ENCODE data around the gene CDH13. TPM values are rescaled to one million over a fixed set of nuclear protein-coding genes. Genes with fewer than 3 reads are reported as not detected.

The CDH13 gene
- total and polyA plus RNA-seq, 2 experiments from 2014 or later: 1.6 to 4.4 TPM

GRCh38 chr16:83040174-83040573, 413.4 kb downstream of the CDH13 start (continued):
- TF ChIP-seq ETS1 (IDR thresholded peaks at IDR 0.05) (no peak), ZNF114 (CRISPR knock-in tag; IDR thresholded peaks at IDR 0.05) (no peak), POLR2AphosphoS5 (IDR thresholded peaks at IDR 0.05; ENCODE audit: low read depth) (no peak), EZH2phosphoT487 (IDR thresholded peaks at IDR 0.05; ENCODE audit: unreplicated experiment) (no peak), NANOG (IDR thresholded peaks at IDR 0.05; ENCODE audit: borderline replicate concordance) (no peak), REST (IDR thresholded peaks at IDR 0.05; ENCODE audit: unreplicated experiment) (no peak), CTCF (conservative IDR thresholded peaks at IDR 0.05; ENCODE audit: low read depth in 2 of 2) (no peak), JUNB (IDR thresholded peaks at IDR 0.05; ENCODE audit: unreplicated experiment) (no peak), ZNF331 (CRISPR knock-in tag; IDR thresholded peaks at IDR 0.05; ENCODE audit: low read depth) (no peak), CREB1 (CRISPR knock-in tag; IDR thresholded peaks at IDR 0.05; ENCODE audit: low read depth) (no peak), EZH2 (IDR thresholded peaks at IDR 0.05; ENCODE audit: low read depth, unreplicated experiment) (no peak)

GRCh38 chr16:83044589-83044988, 417.8 kb downstream of the CDH13 start:
- H3K79me2 ChIP-seq (replicated peaks; ENCODE audit: insufficient read depth): no peaks in the 10 kb centered on the region
- peak; percentile 6 for DNase-seq (ENCODE audit: low spot score)
- peak; percentile 50 for ATAC-seq
- Mint-ChIP-seq H3K4me1 (0 out of 3 replicates have a peak, but pooled peaks cover 3% of the 10 kb centered on the region), H3K4me3 (no peak overlapping the region), H3K27ac (no peak overlapping the region), H3K27me3 (ENCODE audit: insufficient read depth, low read depth, poor library complexity) (peaks cover 3% of the 10 kb centered on the region), H3K9me3 (peaks cover 4% of the 10 kb centered on the region; the same call in 1 of the 3 replicates), H3K36me3 (ENCODE audit: low read depth) (no peaks in the 10 kb centered on the region; the same call in 2 of the 3 replicates)
- no peaks in the 10 kb centered on the region for H3K36me3 ChIP-seq (ENCODE audit: insufficient read depth)
- H3K27me3 ChIP-seq (ENCODE audit: insufficient read depth): no peaks in the 10 kb centered on the region
- no peaks in the 10 kb centered on the region for H3F3A ChIP-seq (replicated peaks; ENCODE audit: low read depth)
- H3K27ac ChIP-seq (ENCODE audit: low read depth): no peak overlapping the region
- H4K20me1 ChIP-seq (replicated peaks; ENCODE audit: insufficient read depth): no peaks in the 10 kb centered on the region
- peaks cover 3% of the 10 kb centered on the region; the same call in 1 of the 2 replicates for H3K9me2 ChIP-seq (ENCODE audit: insufficient read depth)
- no peak overlapping the region for H2AFZ ChIP-seq
- no peaks in the 10 kb centered on the region for H3K4me1 ChIP-seq (ENCODE audit: insufficient read depth)
- no peak overlapping the region for H3K4me3 ChIP-seq
- no peak overlapping the region for H3K4me2 ChIP-seq
- TF ChIP-seq POLR2AphosphoS5 (IDR thresholded peaks at IDR 0.05; ENCODE audit: low read depth) (no peak), JUNB (IDR thresholded peaks at IDR 0.05; ENCODE audit: unreplicated experiment) (no peak), ZNF114 (CRISPR knock-in tag; IDR thresholded peaks at IDR 0.05) (no peak), CREB1 (CRISPR knock-in tag; IDR thresholded peaks at IDR 0.05; ENCODE audit: low read depth) (no peak), STAT1 (IDR thresholded peaks at IDR 0.05; ENCODE audit: unreplicated experiment) (no peak), ZNF462 (CRISPR knock-in tag; IDR thresholded peaks at IDR 0.05) (no peak), EZH2phosphoT487 (IDR thresholded peaks at IDR 0.05; ENCODE audit: unreplicated experiment) (no peak)

Measured in GM23338 (cell line).